H1 (cell line): ENCODE measurements around the gene COLQ. TPM values are rescaled to one million over a fixed set of nuclear protein-coding genes. Genes with fewer than 3 reads are reported as not detected.

Experiments used
- CTCF ChIA-PET: fragments of 300-600 bp; sonication (Branson Sonifier 250); formaldehyde crosslinking; loops from one replicate; lab custom pipeline; 2021; ENCODE audit not compliant: partially characterized antibody; lab: Charles Lee
- POLR2A ChIA-PET: fragments of 300-600 bp; sonication (Branson Sonifier 250); formaldehyde crosslinking; loops from one replicate; lab custom pipeline; 2021; ENCODE audit warnings: inconsistent platforms; ENCODE audit not compliant: partially characterized antibody; lab: Charles Lee
- DNase-seq, 2 experiments: peaks; one replicate each; pipeline versions ENCODE4 v3.0.0 to v3.0.0-alpha.2; 2010 to 2022; ENCODE audit warnings: low spot score in 2 of 2, low read depth in 1 of 2, mixed read lengths in 1 of 2
- FAIRE-seq: peaks from 2 replicates; lab custom pipeline; 2011; peaks lifted over from hg19 to GRCh38; lab: Jason Lieb, UNC
- H2AFZ ChIP-seq: 2 replicates; pipeline ENCODE4 v1.8.1; 2012; ENCODE audit warnings: low read length, inconsistent platforms
- H2AK5ac ChIP-seq: 2 replicates; pipeline ENCODE4 v1.6.1; 2013; ENCODE audit warnings: low read depth, low read length
- H2BK120ac ChIP-seq: replicated peaks from 2 replicates; pipeline ENCODE3; 2013; ENCODE audit warnings: low read depth, low read length, inconsistent platforms
- H2BK12ac ChIP-seq: 2 replicates; pipeline ENCODE4 v1.6.1; 2013; ENCODE audit warnings: low read depth, low read length
- H2BK15ac ChIP-seq: 2 replicates; pipeline ENCODE4 v1.6.1; 2013; ENCODE audit warnings: low read length
- H2BK20ac ChIP-seq: 2 replicates; pipeline ENCODE4 v1.6.1; 2013; ENCODE audit warnings: low read length
- H2BK5ac ChIP-seq: 2 replicates; pipeline ENCODE4 v1.6.1; 2013; ENCODE audit warnings: low read depth, low read length
- H3K14ac ChIP-seq: 2 replicates; pipeline ENCODE4 v1.6.1; 2013; ENCODE audit warnings: inconsistent platforms; ENCODE audit not compliant: insufficient read length
- H3K18ac ChIP-seq: 2 replicates; pipeline ENCODE4 v1.6.1; 2013; ENCODE audit warnings: low read length; ENCODE audit errors: extremely low read depth
- H3K23ac ChIP-seq: 2 replicates; pipeline ENCODE4 v1.6.1; 2013; ENCODE audit warnings: inconsistent platforms; ENCODE audit not compliant: insufficient read length
- H3K23me2 ChIP-seq: 2 replicates; pipeline ENCODE4 v1.6.1; 2013; ENCODE audit warnings: low read depth, low read length
- H3K27ac ChIP-seq: 2 replicates; pipeline ENCODE4 v1.6.1; 2011; ENCODE audit warnings: low read depth, low read length, inconsistent platforms
- H3K27me3 ChIP-seq, 4 experiments: replicated peaks in 1 of 4; 1 replicate in 1 of 4; 2 replicates in 3 of 4; pipeline versions ENCODE4 v1.6.1 to v1.8.1; 2011 to 2013; ENCODE audit warnings: low read length in 3 of 4, mild to moderate bottlenecking in 3 of 4, inconsistent platforms in 2 of 4, mixed read lengths in 2 of 4, moderate library complexity in 1 of 4; ENCODE audit not compliant: control insufficient read depth in 3 of 4, insufficient read depth in 3 of 4; ENCODE audit errors: extremely low read depth in 1 of 4
- H3K36me3 ChIP-seq, 4 experiments: 2 replicates each; pipeline versions ENCODE4 v1.6.1 to v1.8.1; 2011 to 2013; ENCODE audit warnings: mild to moderate bottlenecking in 4 of 4, low read length in 3 of 4, moderate library complexity in 2 of 4, control low read depth in 1 of 4, inconsistent platforms in 1 of 4; ENCODE audit not compliant: insufficient read depth in 4 of 4, control insufficient read depth in 2 of 4
- H3K4ac ChIP-seq: replicated peaks from 2 replicates; pipeline ENCODE3; 2013; ENCODE audit warnings: low read length, low read depth, mixed read lengths, inconsistent platforms; ENCODE audit not compliant: insufficient read length
- H3K4me1 ChIP-seq, 4 experiments: replicated peaks in 1 of 4; 1 replicate in 1 of 4; 2 replicates in 3 of 4; pipeline versions ENCODE4 v1.6.1 to v1.8.1; 2011 to 2013; ENCODE audit warnings: low read length in 3 of 4, inconsistent platforms in 2 of 4, mixed read lengths in 1 of 4; ENCODE audit not compliant: insufficient read depth in 4 of 4, control insufficient read depth in 3 of 4
- H3K4me2 ChIP-seq, 2 experiments: 2 replicates each; pipeline versions ENCODE4 v1.6.1 to v1.8.1; 2011 to 2013; ENCODE audit warnings: low read depth in 2 of 2, low read length in 2 of 2, control low read depth in 1 of 2, inconsistent platforms in 1 of 2, mild to moderate bottlenecking in 1 of 2; ENCODE audit not compliant: insufficient read depth in 1 of 2
- H3K4me3 ChIP-seq, 4 experiments: fragments of 200-600, 300-600 bp in 1 of 4; sonication (generic), shearing (Covaris generic), sonication (Bioruptor Twin) in 1 of 4; 2 replicates each; pipeline versions ENCODE4 v1.5.1 to v1.8.1; 2011 to 2016; ENCODE audit warnings: low read length in 4 of 4, low read depth in 3 of 4, control low read depth in 2 of 4, inconsistent platforms in 2 of 4, mild to moderate bottlenecking in 2 of 4, mixed read lengths in 1 of 4, moderate library complexity in 1 of 4; ENCODE audit not compliant: insufficient read depth in 2 of 4; ENCODE audit errors: extremely low read depth in 1 of 4
- H3K56ac ChIP-seq: replicated peaks from 2 replicates; pipeline ENCODE3; 2013; ENCODE audit warnings: low read depth, mild to moderate bottlenecking, mixed read lengths, low read length, inconsistent platforms; ENCODE audit not compliant: insufficient read length
- H3K79me1 ChIP-seq: 2 replicates; pipeline ENCODE4 v1.6.1; 2013; ENCODE audit warnings: low read depth, low read length, control low read depth
- H3K79me2 ChIP-seq, 2 experiments: 2 replicates each; pipeline versions ENCODE4 v1.6.1 to v1.8.1; 2012 to 2013; ENCODE audit warnings: low read length in 2 of 2, mild to moderate bottlenecking in 2 of 2, inconsistent platforms in 1 of 2; ENCODE audit not compliant: insufficient read depth in 2 of 2, control insufficient read depth in 1 of 2
- H3K9ac ChIP-seq, 4 experiments: replicated peaks in 1 of 4; 1 replicate in 1 of 4; 2 replicates in 3 of 4; pipeline versions ENCODE4 v1.6.1 to v1.8.1; 2011 to 2013; ENCODE audit warnings: low read depth in 3 of 4, low read length in 3 of 4, control low read depth in 2 of 4, mild to moderate bottlenecking in 2 of 4, moderate library complexity in 2 of 4, inconsistent platforms in 1 of 4; ENCODE audit errors: extremely low read depth in 1 of 4
- H3K9me3 ChIP-seq, 2 experiments: 2 replicates each; pipeline versions ENCODE4 v1.6.1 to v1.8.1; 2012 to 2013; ENCODE audit warnings: mild to moderate bottlenecking in 2 of 2, moderate library complexity in 2 of 2, control low read depth in 1 of 2, inconsistent platforms in 1 of 2, low read depth in 1 of 2, low read length in 1 of 2, mixed read lengths in 1 of 2; ENCODE audit not compliant: insufficient read depth in 2 of 2
- H4K20me1 ChIP-seq, 2 experiments: replicated peaks in 1 of 2; 2 replicates each; pipeline versions ENCODE3 to v1.8.1; 2011 to 2013; ENCODE audit warnings: inconsistent platforms in 2 of 2, low read length in 2 of 2, mild to moderate bottlenecking in 1 of 2; ENCODE audit not compliant: insufficient read depth in 2 of 2, control insufficient read depth in 1 of 2
- H4K5ac ChIP-seq: 2 replicates; pipeline ENCODE4 v1.6.1; 2013; ENCODE audit warnings: low read length, low read depth, mixed read lengths, inconsistent platforms; ENCODE audit not compliant: insufficient read length
- H4K8ac ChIP-seq: 2 replicates; pipeline ENCODE4 v1.8.0; 2013; ENCODE audit warnings: mild to moderate bottlenecking, moderate library complexity, low read length, inconsistent platforms; ENCODE audit not compliant: insufficient read depth; ENCODE audit errors: extremely low read depth
- H4K91ac ChIP-seq: replicated peaks from 2 replicates; pipeline ENCODE3; 2013; ENCODE audit warnings: low read length, mixed read lengths, inconsistent platforms; ENCODE audit not compliant: insufficient read length
- BCL11A ChIP-seq, 2 experiments: IDR thresholded peaks; one replicate each; pipeline ENCODE4 v1.6.1; 2011; ENCODE audit warnings: low read depth in 2 of 2, low read length in 2 of 2, mild to moderate bottlenecking in 2 of 2
- CTBP2 ChIP-seq: IDR thresholded peaks from 2 replicates; pipeline ENCODE4 v1.7.0; 2011; ENCODE audit warnings: borderline replicate concordance, mild to moderate bottlenecking, moderate library complexity, mixed read lengths, low read length; ENCODE audit not compliant: insufficient read depth, insufficient read length
- GABPA ChIP-seq: IDR thresholded peaks from 2 replicates; pipeline ENCODE4 v1.6.1; 2011; ENCODE audit warnings: mild to moderate bottlenecking, low read length, moderate library complexity, borderline replicate concordance; ENCODE audit not compliant: insufficient read depth
- JUND ChIP-seq: IDR thresholded peaks from 2 replicates; pipeline ENCODE4 v1.6.1; 2011; ENCODE audit warnings: mild to moderate bottlenecking, improper control_type of control experiment, low read length
- MAX ChIP-seq: IDR thresholded peaks from 2 replicates; pipeline ENCODE4 v1.6.1; 2012; ENCODE audit warnings: inconsistent platforms
- NANOG ChIP-seq: IDR thresholded peaks from 2 replicates; pipeline ENCODE4 v1.6.1; 2011; ENCODE audit warnings: low read length, low read depth, mild to moderate bottlenecking, inconsistent platforms; ENCODE audit not compliant: insufficient read depth, poor library complexity, severe bottlenecking
- NRF1 ChIP-seq: IDR thresholded peaks from 2 replicates; pipeline ENCODE4 v1.6.1; 2011; ENCODE audit warnings: mild to moderate bottlenecking, low read depth, low read length, improper control_type of control experiment
- RXRA ChIP-seq: IDR thresholded peaks from 2 replicates; pipeline ENCODE4 v1.6.1; 2011; ENCODE audit warnings: low read depth, mild to moderate bottlenecking, low read length, moderate library complexity; ENCODE audit not compliant: insufficient read depth
- SIN3A ChIP-seq, 2 experiments: IDR thresholded peaks in 1 of 2; conservative IDR thresholded peaks in 1 of 2; 2 replicates each; pipeline ENCODE4 v1.6.1; 2011 to 2012; ENCODE audit warnings: low read length in 2 of 2, improper control_type of control experiment in 1 of 2, low read depth in 1 of 2, mild to moderate bottlenecking in 1 of 2
- SIRT6 ChIP-seq: IDR thresholded peaks from one replicate; pipeline ENCODE4 v1.7.1; 2012; ENCODE audit warnings: low read length, inconsistent platforms
- SIX5 ChIP-seq: IDR thresholded peaks from 2 replicates; pipeline ENCODE4 v1.6.1; 2011; ENCODE audit warnings: mild to moderate bottlenecking, low read depth, low read length
- USF2 ChIP-seq: IDR thresholded peaks from 2 replicates; pipeline ENCODE4 v1.6.1; 2011; ENCODE audit warnings: low read length, improper control_type of control experiment
- YY1 ChIP-seq: IDR thresholded peaks from 2 replicates; pipeline ENCODE4 v1.6.1; 2011; ENCODE audit warnings: low read depth, mild to moderate bottlenecking, low read length
- WGBS, 2 experiments: shearing (Covaris generic) in 1 of 2; methylation state at CpG; one replicate each; pipeline versions ENCODE4 v1.1.6 to v1.1.7; 2013 to 2015; ENCODE audit warnings: low lambda C conversion rate in 2 of 2, mixed read lengths in 2 of 2, inconsistent platforms in 1 of 2, low coverage in 1 of 2, missing lambda C conversion rate in 1 of 2; ENCODE audit not compliant: insufficient replicate concordance in 2 of 2, insufficient coverage in 1 of 2, insufficient read length in 1 of 2; ENCODE audit errors: extremely low coverage in 1 of 2, missing lambda C conversion rate in 1 of 2; 5-methylcytosine and 5-hydroxymethylcytosine counted together
- polyA plus RNA-seq, 7 experiments: library from polyadenylated mRNA; depleted of rRNA in 3 of 7; stranded (reverse) in 5 of 7; unstranded in 2 of 7; fragments of >200 nt in 5 of 7; fragments of 200-250 nt in 2 of 7; gene quantifications; 1 replicate in 5 of 7; 2 replicates in 1 of 7; 4 replicates in 1 of 7; pipeline versions ENCODE4 v1.2.1 to v1.2.3, GENCODE V29; 2011 to 2013; ENCODE audit warnings: missing spikeins in 2 of 7, mixed read lengths in 2 of 7
- total RNA-seq: library from RNA; stranded (reverse); fragmentation: NEBNext Ultra II Directional; extraction: Animal tissue kit (Norgen Biotek cat#: 25700); gene quantifications from 2 replicates; pipeline ENCODE4 v1.2.1, GENCODE V29; 2021

Gene COLQ
- total and polyA plus RNA-seq, 2 of the 8 experiments (the other 6 are each of a cell fraction or from before 2014, with no cell fraction given), result 1.5 to 1.9 TPM

- H2BK5ac ChIP-seq, result no peak overlapping the region
- H3K27ac ChIP-seq, result no peak overlapping the region
- no peak overlapping the region for H3K23ac ChIP-seq
- no peaks in the 10 kb centered on the region for H3K36me3 ChIP-seq
- no peak overlapping the region for H2BK20ac ChIP-seq
- H3K4me1 ChIP-seq, result 0 out of 7 replicates have a peak, but pooled peaks cover 0 to 2% (median 0%) of the 10 kb centered on the region in 4 experiments
- no peak for TF ChIP-seq SIN3A (conservative IDR thresholded peaks at IDR 0.05 in 1 of 2, IDR thresholded peaks at IDR 0.05 in 1 of 2; ENCODE audit: low read depth in 1 of 2, low read length in 2 of 2)
- TF ChIP-seq JUND, result no peak
- TF ChIP-seq BCL11A (IDR thresholded peaks at IDR 0.05; ENCODE audit: low read depth in 2 of 2, low read length in 2 of 2), result no peak
- no peak for TF ChIP-seq USF2
- no peak for TF ChIP-seq RXRA
- TF ChIP-seq MAX, result no peak
- TF ChIP-seq NANOG, result no peak
- TF ChIP-seq SIRT6, result no peak
- no peak for TF ChIP-seq SIX5
- TF ChIP-seq YY1, result no peak
- no peak for TF ChIP-seq CTBP2
- TF ChIP-seq NRF1, result no peak
- TF ChIP-seq GABPA, result no peak
- no peaks in the 10 kb centered on the region; the same call in 1 of the 2 replicates for H3K79me1 ChIP-seq
- no peak overlapping the region for H2BK15ac ChIP-seq
- POLR2A ChIA-PET, result no interaction called here
- H3K27me3 ChIP-seq, result no peaks in the 10 kb centered on the region
- H4K5ac ChIP-seq, result no peak overlapping the region
- peak overlapping the region; percentile 39; the same call in 1 of the 2 replicates for H4K8ac ChIP-seq
- no peak overlapping the region for H2BK120ac ChIP-seq
- WGBS, 2 experiments, result 80% methylated on average over 3 of the region's 3 CpGs; no CpG with 5 or more reads in 1 of the 2 experiments
- CTCF ChIA-PET, result no interaction called here
- FAIRE-seq (no peak), DNase-seq (no peak)
- no peak overlapping the region for H2AFZ ChIP-seq
- no peaks in the 10 kb centered on the region for H3K9me3 ChIP-seq
- no peak overlapping the region for H3K9ac ChIP-seq
- no peaks in the 10 kb centered on the region for H3K79me2 ChIP-seq
- H2AK5ac ChIP-seq, result no peak overlapping the region
- no peak overlapping the region for H3K4me2 ChIP-seq
- H3K4ac ChIP-seq, result no peak overlapping the region
- H3K23me2 ChIP-seq, result no peaks in the 10 kb centered on the region
- no peak overlapping the region for H4K91ac ChIP-seq
- H3K56ac ChIP-seq, result no peak overlapping the region
- H3K4me3 ChIP-seq, result no peak overlapping the region
- H4K20me1 ChIP-seq, result no peaks in the 10 kb centered on the region
- no peak overlapping the region for H3K14ac ChIP-seq
- H3K18ac ChIP-seq, result no peak overlapping the region
- no peak overlapping the region for H2BK12ac ChIP-seq
Observed at GRCh38 chr3:15511156-15511555, 10.3 kb downstream of the COLQ start.
